ENCODE data around the gene LGALS9.
"Not testable (repeated sequence)": the region's sequence is repeated elsewhere in the genome, so short reads cannot be mapped to it uniquely, and the experiment has no call there.

LGALS9 gene

DNA sequence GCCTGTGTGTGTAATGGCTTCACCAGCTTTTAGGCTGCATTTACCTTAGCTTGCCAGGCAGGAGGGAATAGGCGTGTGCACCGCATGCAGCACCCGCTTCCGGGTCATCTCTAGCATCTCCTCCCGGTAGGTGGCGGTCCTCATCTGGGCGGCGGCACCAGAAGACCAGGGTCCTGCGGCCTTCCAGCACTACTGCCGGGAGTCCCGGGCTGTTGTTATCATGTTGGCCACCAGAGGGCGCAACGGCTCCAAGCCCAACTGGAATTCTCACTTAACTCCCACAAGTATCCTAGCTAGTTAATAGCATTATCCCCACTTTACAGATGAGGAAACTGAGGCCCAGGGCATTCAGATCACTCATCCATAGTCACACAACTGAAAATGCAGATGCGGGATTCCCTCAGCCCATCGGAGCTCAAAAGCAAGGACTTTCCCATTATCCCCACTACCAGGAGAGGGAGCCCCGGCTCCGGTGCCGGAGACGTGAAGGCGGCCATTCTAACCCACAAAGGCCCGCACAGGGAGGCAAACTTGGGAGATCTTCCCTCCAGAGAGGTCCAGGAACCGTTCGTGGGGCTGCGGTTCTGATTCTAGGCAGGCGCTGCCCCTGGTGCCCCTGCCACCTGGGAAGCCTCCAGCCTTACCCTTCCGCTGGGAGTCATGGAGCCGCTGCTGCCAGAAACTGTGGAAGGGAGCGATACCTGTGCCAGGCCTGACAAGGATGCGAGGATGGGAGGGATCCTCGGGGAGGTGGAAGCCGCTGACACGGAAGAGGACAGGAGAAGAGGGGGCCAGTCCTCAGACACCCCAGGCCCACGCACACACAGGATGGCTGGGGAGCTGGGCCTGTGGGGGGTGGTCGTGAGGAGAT is 23.9 kb downstream of the LGALS9 start:
- TF ChIP-seq, protein P1, sequence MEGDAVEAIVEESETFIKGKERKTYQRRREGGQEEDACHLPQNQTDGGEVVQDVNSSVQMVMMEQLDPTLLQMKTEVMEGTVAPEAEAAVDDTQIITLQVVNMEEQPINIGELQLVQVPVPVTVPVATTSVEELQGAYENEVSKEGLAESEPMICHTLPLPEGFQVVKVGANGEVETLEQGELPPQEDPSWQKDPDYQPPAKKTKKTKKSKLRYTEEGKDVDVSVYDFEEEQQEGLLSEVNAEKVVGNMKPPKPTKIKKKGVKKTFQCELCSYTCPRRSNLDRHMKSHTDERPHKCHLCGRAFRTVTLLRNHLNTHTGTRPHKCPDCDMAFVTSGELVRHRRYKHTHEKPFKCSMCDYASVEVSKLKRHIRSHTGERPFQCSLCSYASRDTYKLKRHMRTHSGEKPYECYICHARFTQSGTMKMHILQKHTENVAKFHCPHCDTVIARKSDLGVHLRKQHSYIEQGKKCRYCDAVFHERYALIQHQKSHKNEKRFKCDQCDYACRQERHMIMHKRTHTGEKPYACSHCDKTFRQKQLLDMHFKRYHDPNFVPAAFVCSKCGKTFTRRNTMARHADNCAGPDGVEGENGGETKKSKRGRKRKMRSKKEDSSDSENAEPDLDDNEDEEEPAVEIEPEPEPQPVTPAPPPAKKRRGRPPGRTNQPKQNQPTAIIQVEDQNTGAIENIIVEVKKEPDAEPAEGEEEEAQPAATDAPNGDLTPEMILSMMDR (conservative IDR thresholded peaks at IDR 0.05; ENCODE audit: low read length) = peak; percentile 74
- DNase-seq (ENCODE audit: low read depth) = peak; percentile 42
- no peak overlapping the region for H3K4me3 ChIP-seq (ENCODE audit: low read length)

DNA sequence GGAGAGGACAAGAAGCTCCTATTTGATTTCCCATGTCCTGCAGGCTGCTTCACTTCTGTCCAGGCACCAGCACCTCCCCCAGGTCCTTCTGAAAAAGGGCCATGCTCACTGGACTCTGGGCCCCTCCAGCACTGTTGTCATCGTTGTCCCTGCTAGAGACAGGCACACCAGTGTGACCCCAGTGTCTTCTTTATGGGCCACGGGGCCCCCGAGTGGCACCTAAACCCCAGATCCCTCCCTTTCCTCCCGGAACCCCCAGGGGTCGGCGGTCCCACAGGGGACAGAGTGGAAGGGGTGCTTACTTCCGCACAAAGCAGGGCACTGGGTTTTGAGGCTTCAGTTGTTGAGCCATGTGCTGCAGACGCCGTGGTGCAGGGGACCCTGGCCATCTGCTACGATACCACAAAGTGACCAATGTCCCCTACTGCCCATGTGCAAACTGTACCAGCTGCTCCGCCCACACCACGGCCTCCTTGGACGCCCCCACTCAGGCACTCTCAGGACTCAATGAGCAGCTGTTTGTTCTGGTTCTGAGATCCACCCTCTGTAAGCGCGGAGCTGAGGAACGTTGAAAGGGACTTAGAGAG is 24.6 kb downstream of the LGALS9 start:
- not testable (repeated sequence) for H3K4me3 ChIP-seq (ENCODE audit: low read length); DNase-seq (ENCODE audit: low read depth)

DNA sequence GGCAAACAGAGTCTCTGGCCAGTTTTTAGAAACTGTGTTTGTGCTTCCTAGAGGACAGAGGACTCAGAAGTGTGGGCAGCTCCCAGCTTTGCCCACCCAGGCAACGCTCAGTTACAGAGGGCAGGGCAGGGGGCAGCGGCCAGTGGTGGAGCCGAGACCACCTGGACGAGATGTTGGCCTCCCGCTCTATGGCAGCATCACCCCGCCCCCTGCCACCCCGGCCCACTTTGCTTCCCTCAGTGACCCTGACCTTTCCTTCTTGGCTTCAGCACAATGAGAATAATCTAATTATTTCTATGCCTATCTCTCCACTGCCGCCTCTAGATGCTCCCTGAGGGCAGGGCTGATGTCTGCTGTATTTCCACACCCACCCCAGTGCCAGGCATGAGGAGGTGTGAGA is 25.6 kb downstream of the LGALS9 start:
- not testable (repeated sequence) for H3K4me3 ChIP-seq (ENCODE audit: low read length); DNase-seq (ENCODE audit: low read depth)

DNA sequence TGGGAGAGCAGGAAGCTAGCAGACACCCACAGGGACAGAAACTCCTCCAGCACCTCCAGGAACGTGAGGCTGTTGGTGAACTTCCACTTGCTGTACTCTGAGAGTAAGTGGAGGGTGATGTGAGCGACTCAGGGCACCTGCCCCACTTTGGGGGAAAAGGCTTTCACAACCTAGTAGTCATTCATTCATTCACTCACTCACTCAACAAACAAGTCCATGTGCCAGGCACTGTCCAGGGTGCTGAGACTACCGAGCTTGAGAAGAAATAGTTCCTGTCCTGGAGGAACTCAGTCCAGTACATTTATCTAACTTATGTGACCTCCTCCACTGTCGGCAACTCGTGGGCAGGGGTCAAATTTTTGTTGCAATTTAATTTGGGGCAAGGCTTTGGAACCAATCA is 26.6 kb downstream of the LGALS9 start:
- H3K4me3 ChIP-seq (ENCODE audit: low read length) = no peak overlapping the region
- no peak for DNase-seq (ENCODE audit: low read depth)
- TF ChIP-seq, protein P1 (conservative IDR thresholded peaks at IDR 0.05; ENCODE audit: low read length) = no peak

DNA sequence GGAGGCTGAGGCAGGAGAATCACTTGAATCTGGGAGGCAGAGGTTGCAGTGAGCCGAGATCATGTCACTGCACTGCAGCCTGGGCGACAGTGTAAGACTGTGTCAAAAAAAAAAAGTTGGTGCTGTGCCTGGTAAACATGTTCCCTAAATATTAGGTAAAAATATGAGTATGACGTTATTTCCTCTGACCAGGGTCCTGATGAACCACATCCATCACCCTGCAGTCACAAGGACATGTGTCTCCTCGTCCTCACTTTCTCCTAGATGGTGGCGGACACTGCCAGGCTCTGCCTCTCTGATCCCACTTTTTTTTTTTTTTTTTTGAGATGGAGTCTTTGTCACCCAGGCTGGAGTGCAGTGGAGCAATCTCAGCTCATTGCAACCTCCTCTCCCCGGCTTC is 28.7 kb downstream of the LGALS9 start:
- TF ChIP-seq, protein P1 (conservative IDR thresholded peaks at IDR 0.05; ENCODE audit: low read length) = no peak
- no peak overlapping the region for H3K4me3 ChIP-seq (ENCODE audit: low read length)
- no peak for DNase-seq (ENCODE audit: low read depth)

DNA sequence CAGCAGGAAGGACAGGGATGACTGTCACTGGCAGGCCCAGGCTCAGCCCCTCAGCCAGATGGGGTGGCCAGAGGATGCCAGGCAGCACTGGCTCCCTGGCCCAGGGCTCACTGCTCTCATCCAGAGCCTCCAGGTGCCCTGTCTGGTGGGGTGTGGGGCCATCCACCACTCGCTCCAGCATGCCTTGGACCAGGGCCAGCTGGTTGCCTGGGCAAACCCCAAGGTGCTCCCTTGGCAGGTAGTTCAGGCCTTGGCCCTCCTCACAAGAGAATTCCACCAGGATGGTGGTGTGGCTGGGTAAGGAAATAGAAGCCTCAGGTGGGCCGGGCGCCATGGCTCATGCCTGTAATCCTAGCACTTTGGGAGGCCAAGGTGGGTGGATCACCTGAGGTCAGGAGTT is 29.4 kb downstream of the LGALS9 start:
- no peak overlapping the region for H3K4me3 ChIP-seq (ENCODE audit: low read length)
- TF ChIP-seq, protein P1 (conservative IDR thresholded peaks at IDR 0.05; ENCODE audit: low read length) = no peak
- no peak for DNase-seq (ENCODE audit: low read depth)

DNA sequence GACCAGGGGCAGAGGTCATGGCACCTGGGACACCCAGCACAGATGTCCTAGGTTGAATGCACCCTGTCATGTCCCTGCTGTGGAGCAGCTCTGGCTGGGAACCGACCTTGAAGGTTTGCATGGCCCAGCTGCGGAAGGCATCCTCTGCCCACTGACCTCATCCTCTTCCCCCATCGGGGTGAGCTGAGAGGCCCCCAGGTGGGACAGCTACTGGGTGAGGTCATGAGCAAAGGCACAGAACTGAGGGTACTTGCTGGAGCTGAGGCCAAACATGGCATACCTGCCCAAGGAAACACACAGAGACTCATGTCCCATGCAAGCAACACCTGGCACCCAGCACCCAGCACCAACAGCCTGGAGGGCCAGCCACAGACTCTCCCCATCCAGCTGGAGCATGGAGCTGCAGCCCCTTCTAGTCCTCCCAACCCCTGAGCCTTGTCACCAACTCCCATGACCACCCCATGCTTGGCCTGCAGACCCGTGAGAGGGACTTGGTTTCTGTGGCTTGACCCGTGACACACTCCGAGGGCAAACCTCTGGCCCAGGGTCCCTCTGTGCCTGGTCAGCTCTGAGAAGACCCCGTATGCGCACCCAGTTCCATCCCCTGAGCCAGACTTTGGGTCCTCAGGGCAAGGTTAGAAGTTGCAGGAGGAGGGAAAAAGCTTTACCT is 33.1 kb downstream of the LGALS9 start:
- H3K4me3 ChIP-seq (ENCODE audit: low read length) = no peak overlapping the region
- TF ChIP-seq, protein P1 (conservative IDR thresholded peaks at IDR 0.05; ENCODE audit: low read length) = no peak
- no peak for DNase-seq (ENCODE audit: low read depth)

DNA sequence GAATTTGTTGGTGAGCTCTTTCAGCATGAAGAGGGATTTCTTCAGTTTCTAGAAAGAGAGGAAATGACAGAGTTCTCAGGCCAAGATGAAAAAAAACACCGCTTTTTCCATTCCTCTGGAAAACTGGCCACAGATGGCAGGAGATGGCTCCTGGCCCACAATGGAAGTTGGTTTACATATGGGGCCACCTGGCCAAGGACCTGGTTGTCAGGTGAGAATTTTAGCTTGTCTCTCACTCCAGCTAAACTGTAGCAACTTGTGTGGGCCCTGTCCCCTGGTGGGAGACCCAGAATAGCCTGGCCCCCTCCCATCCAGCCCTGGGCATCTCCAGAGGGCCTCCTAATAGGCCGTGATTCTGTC is 33.6 kb downstream of the LGALS9 start:
- DNase-seq (ENCODE audit: low read depth) = no peak
- TF ChIP-seq, protein P1 (conservative IDR thresholded peaks at IDR 0.05; ENCODE audit: low read length) = no peak
- H3K4me3 ChIP-seq (ENCODE audit: low read length) = no peak overlapping the region

Measured in AG10803 (cell line).